ENCODE measurements around the gene CUL3. TPM values are rescaled to one million over a fixed set of nuclear protein-coding genes. Genes with fewer than 3 reads are reported as not detected.

The CUL3 gene
- total RNA-seq, 1 experiment from 2014 or later: 95.7 TPM

DNA sequence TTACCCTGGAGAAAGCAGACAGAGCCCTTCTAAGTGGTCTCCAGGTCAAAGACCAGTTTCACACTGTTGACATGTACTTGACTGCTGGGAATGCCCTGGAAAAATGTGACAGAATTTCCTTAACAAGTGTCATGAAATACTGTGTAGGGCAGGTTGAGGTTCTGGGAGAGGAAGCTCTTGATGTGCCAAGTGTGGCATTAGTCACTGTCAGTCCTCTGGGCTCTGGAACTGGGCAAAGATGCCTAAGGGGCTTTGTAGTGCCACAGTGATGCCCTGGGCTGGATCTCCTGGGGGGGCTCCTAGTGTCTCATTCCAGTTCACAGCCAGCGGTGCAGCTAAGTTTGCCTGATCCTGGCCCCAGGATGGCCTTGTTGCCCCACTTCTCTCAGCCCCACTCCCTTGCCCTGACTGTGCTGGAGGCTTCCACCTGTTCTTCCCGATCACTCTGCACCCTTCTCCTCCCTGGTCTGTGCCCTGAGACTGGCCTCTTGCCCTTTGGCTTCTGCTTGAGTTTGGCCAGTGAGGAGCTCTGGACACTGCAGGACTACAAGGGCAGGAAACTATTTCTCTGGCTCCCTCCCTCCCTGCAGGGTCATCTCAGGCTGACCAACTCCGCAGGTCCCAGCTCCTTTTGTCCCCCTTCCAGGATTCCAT, 156.2 kb downstream of the CUL3 start (continued):
- TF ChIP-seq FOSL1 (IDR thresholded peaks at IDR 0.05; ENCODE audit: low read depth) (no peak), ZBTB33 (IDR thresholded peaks at IDR 0.05; ENCODE audit: extremely low read depth, insufficient replicate concordance, low read length) (no peak), ATF3 (IDR thresholded peaks at IDR 0.05) (no peak), SP1 (IDR thresholded peaks at IDR 0.05; ENCODE audit: low read depth) (no peak), EGR1 (IDR thresholded peaks at IDR 0.05; ENCODE audit: low read depth) (no peak), MAX (IDR thresholded peaks at IDR 0.05) (no peak), TCF7L2 (IDR thresholded peaks at IDR 0.05; ENCODE audit: borderline replicate concordance, extremely low read depth, insufficient read depth, insufficient read length) (no peak), POLR2A (IDR thresholded peaks at IDR 0.05; ENCODE audit: borderline replicate concordance, extremely low read depth, insufficient read depth, insufficient read length) (no peak), CBX3 (IDR thresholded peaks at IDR 0.05; ENCODE audit: low read depth) (no peak), ZNF274 (IDR thresholded peaks at IDR 0.05; ENCODE audit: low read depth, low read length) (no peak), SIN3A (IDR thresholded peaks at IDR 0.05; ENCODE audit: low read depth) (no peak), YY1 (IDR thresholded peaks at IDR 0.05; ENCODE audit: extremely low read depth, insufficient replicate concordance, low read depth, low read length) (no peak)

DNA sequence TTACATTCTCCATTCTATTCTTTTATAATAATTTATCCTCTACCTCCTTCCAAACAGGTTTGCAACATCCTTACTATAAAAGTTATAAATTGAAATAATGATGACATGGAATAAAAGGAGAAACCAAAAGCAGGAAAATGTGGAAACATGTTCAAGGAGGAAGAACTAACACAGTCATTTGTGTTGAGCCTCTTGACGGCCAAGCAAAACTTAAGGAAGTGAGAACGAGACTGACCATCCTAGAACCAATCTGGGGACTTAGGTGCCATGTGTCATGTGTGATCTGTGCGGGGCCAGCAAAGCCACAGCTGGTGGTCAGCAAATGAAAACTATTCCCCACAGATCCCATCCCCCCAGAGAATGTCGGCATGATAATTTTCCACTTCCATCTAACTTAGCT, 157.7 kb downstream of the CUL3 start:
- Histone ChIP-seq H3K4me3 (replicated peaks in 1 of 2; ENCODE audit: low read depth in 1 of 2, low read length in 2 of 2) (no peak overlapping the region), H3K27me3 (ENCODE audit: insufficient read depth, low read length) (no peaks in the 10 kb centered on the region), H3K9me2 (ENCODE audit: insufficient read depth) (no peaks in the 10 kb centered on the region), H3K36me3 (ENCODE audit: control insufficient read depth in 1 of 2, insufficient read depth in 2 of 2, low read length in 2 of 2) (no peaks in the 10 kb centered on the region), H2AFZ (ENCODE audit: low read depth, low read length, poor library complexity, severe bottlenecking) (no peak overlapping the region), H3K9ac (ENCODE audit: low read length) (no peak overlapping the region), H4K20me1 (ENCODE audit: insufficient read depth) (no peaks in the 10 kb centered on the region), H3K79me2 (ENCODE audit: insufficient read depth, low read length) (no peaks in the 10 kb centered on the region), H3K4me2 (ENCODE audit: low read length) (no peak overlapping the region), H3K27ac (ENCODE audit: low read depth, low read length) (no peak overlapping the region), H3K4me1 (ENCODE audit: control insufficient read depth in 1 of 2, insufficient read depth in 2 of 2, low read length in 2 of 2) (no peaks in the 10 kb centered on the region), H3K9me3 (ENCODE audit: control insufficient read depth in 1 of 2, insufficient read depth in 1 of 2, low read depth in 1 of 2, low read length in 2 of 2) (no peaks in the 10 kb centered on the region)
- ATAC-seq (no peak), DNase-seq (ENCODE audit: low read depth, low spot score) (no peak)
- no TSS peak for BruUV-seq (replicated peaks)
- CTCF ChIA-PET: no interaction called here
- POLR2A ChIA-PET: no interaction called here
- intact Hi-C loops (cut with micrococcal nuclease): no loop called here
- RAD21 ChIA-PET (ENCODE audit: low non-redundant PET in 1 of 2, low total read pairs in 2 of 2, uncharacterized antibody in 2 of 2, unreplicated experiment in 2 of 2): no interaction called here
- TF ChIP-seq EZH2phosphoT487 (IDR thresholded peaks at IDR 0.05; ENCODE audit: borderline replicate concordance): no peak
- TF ChIP-seq EZH2 (IDR thresholded peaks at IDR 0.05): no peak
- TF ChIP-seq REST (IDR thresholded peaks at IDR 0.05; ENCODE audit: low read depth): no peak
- no peak for TF ChIP-seq SRF (IDR thresholded peaks at IDR 0.05; ENCODE audit: low read depth)
- no peak for TF ChIP-seq FOSL1 (IDR thresholded peaks at IDR 0.05; ENCODE audit: low read depth)
- no peak for TF ChIP-seq ZBTB33 (IDR thresholded peaks at IDR 0.05; ENCODE audit: extremely low read depth, insufficient replicate concordance, low read length)
